Keratinocyte (primary cell): ENCODE data around the gene LASP1NB.
A peak's percentile ranks its signal among the peaks of the same experiment; 100 is the strongest.

Experiments used
- DNase-seq: peaks from one replicate; pipeline ENCODE4 v3.0.0-alpha.2; 2011; ENCODE audit warnings: low read depth, missing footprints, low spot score
- FAIRE-seq: peaks from 2 replicates; lab custom pipeline; 2011; peaks lifted over from hg19 to GRCh38; lab: Jason Lieb, UNC
- H2AFZ ChIP-seq: 2 replicates; pipeline ENCODE4 v1.6.0; 2012; ENCODE audit warnings: low read length, control low read depth, inconsistent platforms; ENCODE audit not compliant: control insufficient read depth
- H3K27ac ChIP-seq: 2 replicates; pipeline ENCODE4 v1.5.1; 2011; ENCODE audit warnings: low read length; ENCODE audit not compliant: control insufficient read depth, insufficient read depth
- H3K27me3 ChIP-seq: 3 replicates; pipeline ENCODE4 v1.6.0; 2011; ENCODE audit warnings: low read length; ENCODE audit not compliant: control insufficient read depth, insufficient read depth; ENCODE audit errors: extremely low read depth
- H3K36me3 ChIP-seq, 2 experiments: 2 replicates in 1 of 2; 3 replicates in 1 of 2; pipeline ENCODE4 v1.5.1; 2011; ENCODE audit warnings: low read length in 2 of 2, mild to moderate bottlenecking in 1 of 2; ENCODE audit not compliant: control insufficient read depth in 2 of 2, insufficient read depth in 2 of 2; ENCODE audit errors: extremely low read depth in 1 of 2
- H3K4me1 ChIP-seq: 3 replicates; pipeline ENCODE4 v1.5.1; 2011; ENCODE audit warnings: low read length; ENCODE audit not compliant: control insufficient read depth, insufficient read depth; ENCODE audit errors: extremely low read depth
- H3K4me2 ChIP-seq: 3 replicates; pipeline ENCODE4 v1.6.0; 2011; ENCODE audit warnings: low read depth, low read length; ENCODE audit not compliant: control insufficient read depth, insufficient read depth; ENCODE audit errors: extremely low read depth
- H3K4me3 ChIP-seq, 3 experiments: fragments of 200-600 bp in 1 of 3; sonication (generic) in 1 of 3; 2 replicates in 2 of 3; 3 replicates in 1 of 3; pipeline ENCODE4 v1.5.1; 2011 to 2016; ENCODE audit warnings: low read length in 3 of 3, mild to moderate bottlenecking in 3 of 3, control low read depth in 2 of 3, inconsistent platforms in 1 of 3, low read depth in 1 of 3, mixed read lengths in 1 of 3, mixed run types in 1 of 3, moderate library complexity in 1 of 3; ENCODE audit not compliant: control insufficient read depth in 2 of 3, insufficient read depth in 2 of 3; ENCODE audit errors: extremely low read depth in 1 of 3
- H3K79me2 ChIP-seq: 2 replicates; pipeline ENCODE4 v1.6.0; 2012; ENCODE audit warnings: low read length; ENCODE audit not compliant: control insufficient read depth, insufficient read depth
- H3K9ac ChIP-seq: 3 replicates; pipeline ENCODE4 v1.6.0; 2011; ENCODE audit warnings: low read length; ENCODE audit not compliant: control insufficient read depth, insufficient read depth; ENCODE audit errors: extremely low read depth
- H3K9me1 ChIP-seq: 3 replicates; pipeline ENCODE4 v1.6.0; 2011; ENCODE audit warnings: low read length; ENCODE audit not compliant: control insufficient read depth, insufficient read depth; ENCODE audit errors: extremely low read depth
- H3K9me3 ChIP-seq: 2 replicates; pipeline ENCODE4 v1.5.1; 2012; ENCODE audit warnings: low read depth, low read length; ENCODE audit not compliant: control insufficient read depth
- H4K20me1 ChIP-seq: 3 replicates; pipeline ENCODE4 v1.6.0; 2011; ENCODE audit warnings: low read length; ENCODE audit not compliant: control insufficient read depth, insufficient read depth; ENCODE audit errors: extremely low read depth
- EZH2 ChIP-seq: IDR thresholded peaks from one replicate; pipeline ENCODE4 v1.6.1; 2012; ENCODE audit warnings: inconsistent platforms, mild to moderate bottlenecking, low read length, moderate library complexity
- dilution Hi-C: fragments of 300-500 bp; cut with MboI; formaldehyde crosslinking; loops from one replicate; pipeline ENCODE4 v1.7.0; 2020; ENCODE audit warnings: low sequenced_read_pairs; ENCODE audit not compliant: extremely low pct_ligation_motif_present
- TF ChIP-seq, protein P1 (sequence below), 3 experiments: IDR thresholded peaks in 1 of 3; conservative IDR thresholded peaks in 1 of 3; optimal IDR thresholded peaks in 1 of 3; 2 replicates in 2 of 3; 3 replicates in 1 of 3; pipeline versions ENCODE3 to v1.5.1; 2011; ENCODE audit warnings: low read length in 3 of 3, mild to moderate bottlenecking in 3 of 3, moderate library complexity in 2 of 3, control low read depth in 1 of 3, inconsistent platforms in 1 of 3; ENCODE audit not compliant: insufficient read depth in 2 of 3; ENCODE audit errors: extremely low read depth in 1 of 3

The LASP1NB gene

DNA sequence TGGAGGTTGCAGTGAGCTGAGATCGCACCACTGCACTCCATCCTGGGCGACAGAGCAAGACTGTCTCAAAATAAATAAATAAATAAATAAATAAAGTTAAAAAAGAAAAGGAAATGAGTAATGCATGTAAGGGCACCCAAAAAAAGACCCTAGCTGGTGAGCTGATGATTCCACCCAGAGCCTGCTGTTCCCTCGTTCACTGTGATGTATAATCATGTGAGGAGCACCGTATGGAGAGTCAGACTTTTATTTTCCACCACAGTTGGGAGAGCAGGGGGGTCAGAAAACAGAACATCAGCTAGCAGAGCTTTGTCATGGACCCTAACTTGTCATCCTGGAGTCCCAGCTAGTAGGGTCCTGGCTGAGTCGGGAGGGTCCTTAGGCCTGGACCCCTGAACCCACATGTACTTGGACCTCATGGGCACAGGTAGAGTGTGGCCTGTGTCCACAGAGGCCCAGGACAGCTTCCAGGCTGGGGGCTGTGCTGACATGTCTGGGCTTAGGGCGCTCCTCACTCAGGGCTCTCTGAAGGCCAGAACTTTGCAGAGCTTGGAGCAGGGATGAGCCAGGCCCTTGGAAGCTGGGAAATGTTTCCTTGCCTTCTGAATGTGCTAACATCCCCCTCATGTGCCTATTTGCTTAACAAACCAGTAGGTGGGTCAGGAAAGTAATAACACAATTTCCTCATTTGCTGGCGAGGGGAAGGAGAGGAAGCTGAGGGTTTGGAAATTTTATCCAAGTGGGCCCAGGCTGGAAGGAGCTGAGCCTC, 18.8 kb upstream of the LASP1NB start:
- no peak for TF ChIP-seq EZH2
- Histone ChIP-seq H3K9ac (peak overlapping the region; percentile 10), H3K27me3 (no peaks in the 10 kb centered on the region), H3K27ac (peak overlapping the region; percentile 22), H3K4me2 (peak overlapping the region; percentile 27), H4K20me1 (no peaks in the 10 kb centered on the region), H3K4me1 (peaks cover 27% of the 10 kb centered on the region), H3K79me2 (peaks cover 56% of the 10 kb centered on the region), H3K9me3 (no peaks in the 10 kb centered on the region), H2AFZ (no peak overlapping the region), H3K9me1 (no peaks in the 10 kb centered on the region), H3K4me3 (no peak overlapping the region), H3K36me3 (peaks cover 9 to 22% of the 10 kb centered on the region in 2 experiments)
- no peak for DNase-seq
- peak; percentile 13 for FAIRE-seq
- dilution Hi-C loops: no loop called here

DNA sequence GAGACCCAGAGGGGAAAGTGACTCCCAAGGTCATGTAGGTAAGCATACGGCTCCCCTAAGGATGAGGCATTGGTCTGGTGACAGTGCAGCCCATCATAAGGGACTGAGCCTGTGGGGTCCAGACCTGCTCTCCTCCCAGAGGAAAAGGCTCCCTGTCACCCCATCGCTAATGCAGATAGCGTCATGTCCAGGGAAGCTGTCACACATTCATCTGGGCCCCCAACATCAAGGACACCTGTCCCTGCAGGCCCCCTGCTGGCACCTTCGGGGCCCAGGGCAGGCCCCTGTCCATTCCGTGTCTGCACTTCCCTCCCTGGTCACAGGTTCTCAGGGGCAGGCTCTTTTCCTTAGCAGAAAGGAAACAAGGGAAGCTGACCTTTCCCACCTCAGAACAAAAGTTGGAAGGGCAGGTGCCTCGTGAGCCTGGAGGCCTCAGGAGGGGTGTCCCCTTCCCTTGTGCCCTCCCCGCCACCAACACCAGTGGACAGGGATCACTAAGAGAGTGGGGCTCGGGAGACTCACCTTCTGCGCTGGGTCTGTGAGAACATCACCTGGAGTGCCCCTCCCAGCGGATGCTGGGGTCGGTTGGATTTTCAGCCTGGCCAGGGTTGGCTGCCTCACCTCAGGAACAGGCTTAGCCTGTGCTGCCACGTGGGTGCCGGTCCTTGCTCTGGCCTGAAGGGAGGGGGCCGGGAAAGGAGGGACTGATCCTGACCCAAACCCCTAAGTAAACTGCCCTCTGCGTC, 17.3 kb upstream of the LASP1NB start:
- FAIRE-seq (no peak), DNase-seq (no peak)
- peak overlapping the region; percentile 29 for H3K27ac ChIP-seq
- H3K36me3 ChIP-seq: peaks cover 15 to 24% of the 10 kb centered on the region in 2 experiments
- H3K4me3 ChIP-seq: no peak overlapping the region
- peaks cover 27% of the 10 kb centered on the region for H3K4me1 ChIP-seq
- H2AFZ ChIP-seq: no peak overlapping the region
- H3K9ac ChIP-seq: peak overlapping the region; percentile 23
- H3K79me2 ChIP-seq: peaks cover 60% of the 10 kb centered on the region
- H4K20me1 ChIP-seq: peaks cover 4% of the 10 kb centered on the region
- TF ChIP-seq, protein P1, sequence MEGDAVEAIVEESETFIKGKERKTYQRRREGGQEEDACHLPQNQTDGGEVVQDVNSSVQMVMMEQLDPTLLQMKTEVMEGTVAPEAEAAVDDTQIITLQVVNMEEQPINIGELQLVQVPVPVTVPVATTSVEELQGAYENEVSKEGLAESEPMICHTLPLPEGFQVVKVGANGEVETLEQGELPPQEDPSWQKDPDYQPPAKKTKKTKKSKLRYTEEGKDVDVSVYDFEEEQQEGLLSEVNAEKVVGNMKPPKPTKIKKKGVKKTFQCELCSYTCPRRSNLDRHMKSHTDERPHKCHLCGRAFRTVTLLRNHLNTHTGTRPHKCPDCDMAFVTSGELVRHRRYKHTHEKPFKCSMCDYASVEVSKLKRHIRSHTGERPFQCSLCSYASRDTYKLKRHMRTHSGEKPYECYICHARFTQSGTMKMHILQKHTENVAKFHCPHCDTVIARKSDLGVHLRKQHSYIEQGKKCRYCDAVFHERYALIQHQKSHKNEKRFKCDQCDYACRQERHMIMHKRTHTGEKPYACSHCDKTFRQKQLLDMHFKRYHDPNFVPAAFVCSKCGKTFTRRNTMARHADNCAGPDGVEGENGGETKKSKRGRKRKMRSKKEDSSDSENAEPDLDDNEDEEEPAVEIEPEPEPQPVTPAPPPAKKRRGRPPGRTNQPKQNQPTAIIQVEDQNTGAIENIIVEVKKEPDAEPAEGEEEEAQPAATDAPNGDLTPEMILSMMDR (optimal IDR thresholded peaks at IDR 0.05 in 1 of 3, IDR thresholded peaks at IDR 0.05 in 1 of 3, conservative IDR thresholded peaks at IDR 0.05 in 1 of 3; ENCODE audit: extremely low read depth in 1 of 3, insufficient read depth in 2 of 3, low read length in 3 of 3): peak in 1 of 3 experiments; percentile 13
- TF ChIP-seq EZH2: no peak
- H3K9me1 ChIP-seq: no peaks in the 10 kb centered on the region
- H3K27me3 ChIP-seq: no peaks in the 10 kb centered on the region
- H3K4me2 ChIP-seq: no peak overlapping the region
- no peaks in the 10 kb centered on the region for H3K9me3 ChIP-seq
- dilution Hi-C loops: no loop called here
